K562 (cell line): ENCODE measurements around the gene MOK. TPM values are rescaled to one million over a fixed set of nuclear protein-coding genes. Genes with fewer than 3 reads are reported as not detected.

Source experiments
- ATAC-seq: fragments of 200-7000 bp; cut with Tn5 transposase; 3 replicates; pipeline ENCODE4 v1.9.1; 2020; ENCODE audit warnings: moderate library complexity
- BruUV-seq: library from RNA; stranded (reverse); fragments of 400-500 nt; replicated peaks from 2 replicates; lab custom pipeline; 2021; lab: Mats Ljungman, UMichigan
- CTCF ChIA-PET: fragments of 300-600 bp; formaldehyde crosslinking; extraction: SDS; loops from one replicate; lab custom pipeline; 2021; ENCODE audit warnings: low intra/inter-chr PET ratio; lab: Yijun Ruan, JAX
- POLR2A ChIA-PET: fragments of 300-600, 350-650 bp; sonication (Branson Sonifier 250); formaldehyde crosslinking; extraction: SDS; loops from one replicate; lab custom pipeline; 2021; ENCODE audit warnings: antibody characterized with exemption, inconsistent platforms; lab: Yijun Ruan, JAX
- DNase-seq, 4 experiments: peaks; one replicate each; pipeline versions ENCODE4 v3.0.0 to v3.0.0-alpha.2; 2011 to 2018; ENCODE audit warnings: low spot score in 3 of 4, mixed read lengths in 3 of 4; ENCODE audit errors: extremely low read depth in 1 of 4
- FAIRE-seq: peaks from 2 replicates; lab custom pipeline; 2011; peaks lifted over from hg19 to GRCh38; lab: Jason Lieb, UNC
- H2AFZ ChIP-seq: 2 replicates; pipeline ENCODE4 v1.6.0; 2011; ENCODE audit warnings: low read depth, low read length, control low read depth, inconsistent platforms
- H3K27ac ChIP-seq: fragments of 200-600 bp; 3 replicates; pipeline ENCODE4 v1.8.0; 2011; ENCODE audit warnings: low read depth, mild to moderate bottlenecking, control low read depth, inconsistent platforms, low read length, moderate library complexity, mixed read lengths; ENCODE audit errors: extremely low read depth
- H3K27me3 ChIP-seq, 2 experiments: fragments of 300-600 bp in 1 of 2; 2 replicates in 1 of 2; 3 replicates in 1 of 2; pipeline versions ENCODE4 v1.6.0 to v1.8.0; 2011; ENCODE audit warnings: inconsistent platforms in 2 of 2, low read length in 2 of 2, mild to moderate bottlenecking in 1 of 2, mixed read lengths in 1 of 2, moderate library complexity in 1 of 2; ENCODE audit not compliant: control insufficient read depth in 2 of 2, insufficient read depth in 2 of 2
- H3K36me3 ChIP-seq: fragments of 300-600 bp; 3 replicates; pipeline ENCODE4 v1.8.0; 2011; ENCODE audit warnings: mild to moderate bottlenecking, low read length, inconsistent platforms; ENCODE audit not compliant: control insufficient read depth, insufficient read depth
- H3K4me1 ChIP-seq, 2 experiments: fragments of 200-600 bp in 1 of 2; replicated peaks in 1 of 2; 2 replicates in 1 of 2; 3 replicates in 1 of 2; pipeline versions ENCODE4 v1.5.1 to v1.8.0; 2011; ENCODE audit warnings: inconsistent platforms in 2 of 2, low read length in 2 of 2, mild to moderate bottlenecking in 1 of 2, mixed read lengths in 1 of 2, moderate library complexity in 1 of 2; ENCODE audit not compliant: control insufficient read depth in 2 of 2, insufficient read depth in 2 of 2
- H3K4me2 ChIP-seq: 2 replicates; pipeline ENCODE4 v1.6.1; 2011; ENCODE audit warnings: low read length, control low read depth, inconsistent platforms, mixed read lengths; ENCODE audit not compliant: insufficient read depth
- H3K4me3 ChIP-seq: fragments of 200-600 bp; sonication (generic), shearing (Covaris generic); 2 replicates; pipeline ENCODE4 v1.5.1; 2016; ENCODE audit warnings: control low read depth, inconsistent platforms
- H3K79me2 ChIP-seq: fragments of 200-600 bp; 3 replicates; pipeline ENCODE4 v1.8.0; 2011; ENCODE audit warnings: low read length, inconsistent platforms; ENCODE audit not compliant: control insufficient read depth, insufficient read depth
- H3K9ac ChIP-seq, 2 experiments: 2 replicates each; pipeline versions ENCODE4 v1.6.0 to v1.6.1; 2011; ENCODE audit warnings: low read depth in 2 of 2, low read length in 2 of 2, control low read depth in 1 of 2, inconsistent platforms in 1 of 2, mild to moderate bottlenecking in 1 of 2, mixed read lengths in 1 of 2; ENCODE audit not compliant: insufficient read depth in 1 of 2
- H3K9me1 ChIP-seq: one replicate; pipeline ENCODE4 v1.6.0; 2011; ENCODE audit warnings: inconsistent platforms, mild to moderate bottlenecking, low read length, moderate library complexity; ENCODE audit not compliant: control insufficient read depth, insufficient read depth
- H3K9me3 ChIP-seq: replicated peaks from 2 replicates; pipeline ENCODE4 v1.5.1; 2011; ENCODE audit warnings: low read depth, low read length, inconsistent platforms; ENCODE audit not compliant: control insufficient read depth, insufficient read depth
- H4K20me1 ChIP-seq: replicated peaks from 2 replicates; pipeline ENCODE4 v1.6.1; 2011; ENCODE audit warnings: low read length, inconsistent platforms, mixed read lengths; ENCODE audit not compliant: control insufficient read depth, insufficient read depth
- ATF1 ChIP-seq, 2 experiments: fragments of 450-650 bp in 1 of 2; IDR thresholded peaks; 2 replicates each; pipeline ENCODE4 v1.6.1; 2016; ENCODE audit warnings: missing compliant biosample characterization in 1 of 2, missing genetic modification characterization in 1 of 2
- BMI1 ChIP-seq: fragments of 150-350 bp; IDR thresholded peaks from 2 replicates; pipeline ENCODE4 v1.6.1; 2014; ENCODE audit warnings: low read length
- BRD4 ChIP-seq: fragments of 200-600 bp; sonication (generic); IDR thresholded peaks from 2 replicates; pipeline ENCODE4 v1.6.1; 2017; ENCODE audit warnings: inconsistent platforms
- C11orf30 ChIP-seq: fragments of 450-650 bp; IDR thresholded peaks from 2 replicates; pipeline ENCODE4 v1.6.1; 2016; ENCODE audit warnings: low read depth, mild to moderate bottlenecking
- FUS ChIP-seq: fragments of 200-400 bp; formaldehyde crosslinking; optimal IDR thresholded peaks from 2 replicates; pipeline ENCODE3; 2017; ENCODE audit warnings: low read depth, low read length
- MYBL2 ChIP-seq, 2 experiments: fragments of 450-650 bp in 1 of 2; sonication (generic) in 1 of 2; formaldehyde crosslinking in 1 of 2; IDR thresholded peaks; 2 replicates each; pipeline versions ENCODE4 v1.6.1 to v1.8.1; 2017 to 2022; ENCODE audit warnings: borderline replicate concordance in 1 of 2, inconsistent platforms in 1 of 2, low read depth in 1 of 2, mild to moderate bottlenecking in 1 of 2, missing genetic modification reagents in 1 of 2, moderate library complexity in 1 of 2
- NFYB ChIP-seq: IDR thresholded peaks from 2 replicates; pipeline ENCODE4 v1.6.1; 2011; ENCODE audit warnings: mild to moderate bottlenecking, moderate library complexity; ENCODE audit not compliant: insufficient read length; ENCODE audit errors: extremely low read depth
- NR4A1 ChIP-seq, 2 experiments: fragments of 250-450 bp in 1 of 2; fragments of 450-650 bp in 1 of 2; sonication (Bioruptor Pico) in 1 of 2; IDR thresholded peaks; 2 replicates each; pipeline versions ENCODE4 v1.4.0 to v1.6.1; 2016 to 2020; ENCODE audit warnings: mild to moderate bottlenecking in 2 of 2, missing compliant biosample characterization in 1 of 2, missing genetic modification characterization in 1 of 2, moderate library complexity in 1 of 2
- PTRF ChIP-seq: fragments of 450-650 bp; IDR thresholded peaks from 2 replicates; pipeline ENCODE4 v1.6.1; 2016; ENCODE audit warnings: mild to moderate bottlenecking, missing genetic modification characterization, missing compliant biosample characterization
- RBM34 ChIP-seq: fragments of 200-400 bp; formaldehyde crosslinking; IDR thresholded peaks from 2 replicates; pipeline ENCODE4 v1.6.1; 2018; ENCODE audit warnings: low read length, borderline replicate concordance; ENCODE audit not compliant: insufficient read depth
- SMAD2 ChIP-seq: fragments of 150-350 bp; IDR thresholded peaks from 2 replicates; pipeline ENCODE4 v1.6.1; 2014; ENCODE audit warnings: low read depth, mild to moderate bottlenecking, low read length
- TRIM28 ChIP-seq: fragments of 450-650 bp; IDR thresholded peaks from 2 replicates; pipeline ENCODE4 v1.6.1; 2017
- USF1 ChIP-seq: sonication (generic); formaldehyde crosslinking; IDR thresholded peaks from 2 replicates; pipeline ENCODE4 v1.9.0; 2022; ENCODE audit warnings: mild to moderate bottlenecking, missing genetic modification reagents
- ZNF398 ChIP-seq: fragments of 250-450 bp; sonication (Bioruptor Pico); IDR thresholded peaks from 2 replicates; pipeline ENCODE4 v1.8.0; 2021; ENCODE audit warnings: moderate library complexity, mild to moderate bottlenecking, inconsistent platforms
- ZSCAN29 ChIP-seq: fragments of 450-650 bp; IDR thresholded peaks from 2 replicates; pipeline ENCODE4 v1.6.1; 2017
- WGBS: fragments of 100-300 bp; shearing (Covaris generic); methylation state at CpG from one replicate; pipeline ENCODE4 v1.1.6; 2016; ENCODE audit warnings: low coverage, mixed read lengths; ENCODE audit not compliant: insufficient coverage; ENCODE audit errors: missing lambda C conversion rate; 5-methylcytosine and 5-hydroxymethylcytosine counted together
- in situ Hi-C: fragments of 300-500 bp; cut with MboI; formaldehyde crosslinking; loops from 4 replicates; pipeline ENCODE4 v1.15.0; 2018; ENCODE audit warnings: inconsistent platforms, mixed read lengths
- intact Hi-C: fragments of 100-400 bp; cut with micrococcal nuclease; formaldehyde crosslinking; loops from 2 replicates; pipeline ENCODE4 v1.14.2; 2022
- polyA plus RNA-seq, 8 experiments: library from polyadenylated mRNA; depleted of rRNA in 4 of 8; stranded (reverse) in 5 of 8; unstranded in 3 of 8; fragments of >200 nt; fragmentation: Nextera tagmentation in 2 of 8; fragmentation: Illumina TruSeq in 1 of 8; extraction: Ambion mirVana in 2 of 8; extraction: Trizol in 1 of 8; gene quantifications; 2 replicates each; pipeline versions ENCODE4 v1.2.1 to v1.2.3, GENCODE V29; 2011 to 2014; ENCODE audit warnings: inconsistent platforms in 1 of 8, missing spikeins in 1 of 8
- total RNA-seq, 7 experiments: library from RNA; depleted of rRNA in 6 of 7; stranded (reverse); fragments of >200 nt in 6 of 7; fragmentation: Illumina TruSeq in 2 of 7; extraction: Trizol in 2 of 7; gene quantifications; 2 replicates each; pipeline versions ENCODE4 v1.2.1 to v1.2.3, GENCODE V29; 2011 to 2021; ENCODE audit warnings: low replicate concordance in 1 of 7

MOK gene
- total and polyA plus RNA-seq, 9 of the 15 experiments (the other 6 are each of a cell fraction or from before 2014, with no cell fraction given) = 1.3 to 8.4 (median 5.3) TPM

DNA sequence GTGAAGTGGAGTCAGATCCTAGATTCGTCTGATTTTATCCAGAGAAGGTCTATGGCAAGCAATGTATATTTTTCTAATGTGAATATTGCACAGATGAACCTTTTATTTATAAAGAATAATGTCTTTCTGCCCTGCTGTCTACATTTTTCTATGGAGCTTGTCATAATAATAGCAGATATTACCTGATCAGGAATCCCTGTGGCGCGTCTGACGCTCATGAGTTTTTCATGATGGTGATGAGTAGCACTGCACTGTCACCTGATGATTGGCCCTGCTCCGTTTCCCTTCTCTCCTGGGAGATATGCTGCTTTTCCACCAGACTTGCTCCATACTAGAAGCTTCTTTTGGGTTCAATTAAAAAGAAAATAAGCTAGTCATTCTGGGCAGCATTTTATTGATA is 37.3 kb upstream of the MOK start:
- Histone ChIP-seq H4K20me1 (no peaks in the 10 kb centered on the region), H2AFZ (no peak overlapping the region), H3K9me3 (no peaks in the 10 kb centered on the region), H3K9ac (no peak overlapping the region), H3K36me3 (peaks cover 23% of the 10 kb centered on the region), H3K27ac (no peak overlapping the region), H3K4me3 (no peak overlapping the region), H3K4me2 (no peak overlapping the region), H3K9me1 (no peaks in the 10 kb centered on the region), H3K79me2 (no peaks in the 10 kb centered on the region), H3K4me1 (no peaks in the 10 kb centered on the region; a peak in 1 of 5 replicates), H3K27me3 (no peaks in the 10 kb centered on the region)
- in situ Hi-C loops = no loop called here
- BruUV-seq = no TSS peak
- WGBS = 93% methylated on average over 4 of the region's 5 CpGs
- ChIA-PET POLR2A (no interaction called here), CTCF (no interaction called here)
- TF ChIP-seq BMI1 = no peak
- no peak for TF ChIP-seq PTRF (tag)
- no peak for TF ChIP-seq ZNF398 (CRISPR knock-in tag)
- no peak for TF ChIP-seq FUS
- TF ChIP-seq RBM34 = no peak
- TF ChIP-seq SMAD2 = no peak
- no peak for TF ChIP-seq TRIM28
- TF ChIP-seq NR4A1 (CRISPR knock-in tag; IDR thresholded peaks at IDR 0.05) = no peak
- TF ChIP-seq NR4A1 (tag; IDR thresholded peaks at IDR 0.05) = no peak
- TF ChIP-seq ATF1 (CRISPR knock-in tag; IDR thresholded peaks at IDR 0.05) = no peak
- TF ChIP-seq ATF1 (tag; IDR thresholded peaks at IDR 0.05) = no peak
- no peak for TF ChIP-seq ZSCAN29
- TF ChIP-seq NFYB = no peak
- TF ChIP-seq MYBL2 (IDR thresholded peaks at IDR 0.05; ENCODE audit: low read depth) = no peak
- no peak for TF ChIP-seq MYBL2 (CRISPR knock-in tag; IDR thresholded peaks at IDR 0.05; ENCODE audit: borderline replicate concordance)
- no peak for TF ChIP-seq C11orf30
- TF ChIP-seq USF1 (CRISPR knock-in tag) = no peak
- TF ChIP-seq BRD4 = no peak
- ATAC-seq (no peak), DNase-seq (no peak), FAIRE-seq (no peak)
- intact Hi-C loops = no loop called here
